ENCODE results near the gene SPG11.

SPG11 gene

GRCh38 chr15:44623178-44623577, 40.3 kb downstream of the SPG11 start:
- DNase-seq (ENCODE audit: low read depth), result no peak

GRCh38 chr15:44620081-44620480, 43.4 kb downstream of the SPG11 start:
- no peak for DNase-seq (ENCODE audit: low read depth)

GRCh38 chr15:44616974-44617373, 46.5 kb downstream of the SPG11 start:
- no peak for DNase-seq (ENCODE audit: low read depth)

GRCh38 chr15:44606740-44607139, 56.7 kb downstream of the SPG11 start:
- DNase-seq (ENCODE audit: low read depth), result no peak

GRCh38 chr15:44603126-44603525, 60.3 kb downstream of the SPG11 start:
- no peak for DNase-seq (ENCODE audit: low read depth)

GRCh38 chr15:44598892-44599291, 64.6 kb downstream of the SPG11 start:
- DNase-seq (ENCODE audit: low read depth), result no peak

- no peak for DNase-seq (ENCODE audit: low read depth)
These were observed 65.4 kb downstream of the SPG11 start for GRCh38 chr15:44598066-44598465.

GRCh38 chr15:44596511-44597010, 66.9 kb downstream of the SPG11 start:
- no peak for DNase-seq (ENCODE audit: low read depth)

GRCh38 chr15:44595656-44596510, 67.6 kb downstream of the SPG11 start:
- no peak for DNase-seq (ENCODE audit: low read depth)

GRCh38 chr15:44595246-44595645, 68.2 kb downstream of the SPG11 start:
- no peak for DNase-seq (ENCODE audit: low read depth)

GRCh38 chr15:44593042-44593736, 70.3 kb downstream of the SPG11 start:
- DNase-seq (ENCODE audit: low read depth), result no peak

GRCh38 chr15:44591326-44591725, 72.1 kb downstream of the SPG11 start:
- DNase-seq (ENCODE audit: low read depth), result no peak

- DNase-seq (ENCODE audit: low read depth), result no peak
These were observed 74.9 kb downstream of the SPG11 start for GRCh38 chr15:44588541-44588940.

GRCh38 chr15:44585633-44586032, 77.8 kb downstream of the SPG11 start:
- no peak for DNase-seq (ENCODE audit: low read depth)

GRCh38 chr15:44584162-44584749, 79.2 kb downstream of the SPG11 start:
- no peak for DNase-seq (ENCODE audit: low read depth)

GRCh38 chr15:44580105-44580504, 83.4 kb downstream of the SPG11 start:
- DNase-seq (ENCODE audit: low read depth), result no peak

- no peak for DNase-seq (ENCODE audit: low read depth)
These were observed 88.7 kb downstream of the SPG11 start for GRCh38 chr15:44574734-44575133.

GRCh38 chr15:44573386-44573785, 90.1 kb downstream of the SPG11 start:
- no peak for DNase-seq (ENCODE audit: low read depth)

GRCh38 chr15:44570361-44570760, 93.1 kb downstream of the SPG11 start:
- DNase-seq (ENCODE audit: low read depth), result no peak

- DNase-seq (ENCODE audit: low read depth), result no peak
These were observed 94.1 kb downstream of the SPG11 start for GRCh38 chr15:44569316-44569715.

- no peak for DNase-seq (ENCODE audit: low read depth)
These were observed 95.1 kb downstream of the SPG11 start for GRCh38 chr15:44568338-44568737.

GRCh38 chr15:44566155-44566540, 97.3 kb downstream of the SPG11 start:
- no peak for DNase-seq (ENCODE audit: low read depth)
